CD14-positive monocyte (primary cell): Measurements from ENCODE around the gene MKRN3. TPM values are rescaled to one million over a fixed set of nuclear protein-coding genes. Genes with fewer than 3 reads are reported as not detected.

Experiments used
- DNase-seq, 3 donors: peaks; one replicate each; pipeline ENCODE4 v3.0.0-alpha.2; 2011 to 2022
- H2AFZ ChIP-seq: 2 replicates; pipeline ENCODE4 v1.6.0; 2012; ENCODE audit warnings: mild to moderate bottlenecking, low read depth, low read length, inconsistent platforms; ENCODE audit not compliant: insufficient read depth, poor library complexity, severe bottlenecking
- H3K27ac ChIP-seq, 2 donors: 1 replicate in 1 of 2; 2 replicates in 1 of 2; pipeline ENCODE4 v1.5.1; 2012 to 2013; ENCODE audit warnings: low read length in 2 of 2, control low read depth in 1 of 2, inconsistent platforms in 1 of 2, low read depth in 1 of 2, mild to moderate bottlenecking in 1 of 2
- H3K27me3 ChIP-seq, 2 donors: one replicate each; pipeline versions ENCODE4 v1.6.0 to v1.6.1; 2011 to 2013; ENCODE audit warnings: low read length in 2 of 2; ENCODE audit not compliant: control insufficient read depth in 2 of 2, insufficient read depth in 2 of 2
- H3K36me3 ChIP-seq, 2 donors: replicated peaks in 1 of 2; 1 replicate in 1 of 2; 2 replicates in 1 of 2; pipeline versions ENCODE4 v1.5.1 to v1.6.1; 2012 to 2013; ENCODE audit warnings: low read length in 2 of 2, control low read depth in 1 of 2, inconsistent platforms in 1 of 2, mild to moderate bottlenecking in 1 of 2; ENCODE audit not compliant: insufficient read depth in 2 of 2, control insufficient read depth in 1 of 2
- H3K4me1 ChIP-seq, 2 donors: 1 replicate in 1 of 2; 2 replicates in 1 of 2; pipeline versions ENCODE4 v1.5.1 to v1.6.1; 2012 to 2013; ENCODE audit warnings: low read length in 2 of 2, control low read depth in 1 of 2, inconsistent platforms in 1 of 2, mild to moderate bottlenecking in 1 of 2, moderate library complexity in 1 of 2; ENCODE audit not compliant: insufficient read depth in 2 of 2, control insufficient read depth in 1 of 2
- H3K4me2 ChIP-seq: replicated peaks from 2 replicates; pipeline ENCODE3; 2012; ENCODE audit warnings: low read length, moderate library complexity, mild to moderate bottlenecking; ENCODE audit not compliant: poor library complexity, severe bottlenecking; ENCODE audit errors: extremely low read depth
- H3K4me3 ChIP-seq, 3 experiments: fragments of 200-600 bp in 1 of 3; sonication (generic) in 1 of 3; replicated peaks in 1 of 3; 1 replicate in 2 of 3; 2 replicates in 1 of 3; pipeline ENCODE4 v1.5.1; 2011 to 2013; ENCODE audit warnings: low read length in 3 of 3, mild to moderate bottlenecking in 3 of 3, control low read depth in 2 of 3, low read depth in 2 of 3, inconsistent platforms in 1 of 3, moderate library complexity in 1 of 3
- H3K79me2 ChIP-seq: 2 replicates; pipeline ENCODE4 v1.6.0; 2012; ENCODE audit warnings: mild to moderate bottlenecking, control low read depth, inconsistent platforms, low read length, moderate library complexity; ENCODE audit not compliant: insufficient read depth
- H3K9ac ChIP-seq: 2 replicates; pipeline ENCODE4 v1.6.0; 2017; ENCODE audit warnings: low read length, mild to moderate bottlenecking; ENCODE audit not compliant: insufficient read depth, poor library complexity, severe bottlenecking
- H3K9me3 ChIP-seq, 2 donors: replicated peaks in 1 of 2; 1 replicate in 1 of 2; 2 replicates in 1 of 2; pipeline versions ENCODE4 v1.5.1 to v1.6.1; 2012 to 2013; ENCODE audit warnings: low read length in 2 of 2, control low read depth in 1 of 2; ENCODE audit not compliant: control insufficient read depth in 1 of 2, insufficient read depth in 1 of 2
- H4K20me1 ChIP-seq: 2 replicates; pipeline ENCODE4 v1.6.0; 2012; ENCODE audit warnings: mild to moderate bottlenecking, low read length, control low read depth, moderate library complexity; ENCODE audit not compliant: insufficient read depth
- H3K27ac Mint-ChIP-seq, 7 donors: one replicate each; pipeline ENCODE4 v1.8.0; 2020; ENCODE audit warnings: mild to moderate bottlenecking in 7 of 7, mixed read lengths in 7 of 7, moderate library complexity in 6 of 7, inconsistent platforms in 2 of 7
- H3K27me3 Mint-ChIP-seq, 3 donors: one replicate each; pipeline ENCODE4 v1.8.0; 2021 to 2022; ENCODE audit warnings: low read depth in 3 of 3, mild to moderate bottlenecking in 3 of 3, mixed read lengths in 3 of 3, moderate library complexity in 3 of 3, inconsistent platforms in 1 of 3
- H3K36me3 Mint-ChIP-seq, 2 donors: one replicate each; pipeline ENCODE4 v1.8.0; 2020; ENCODE audit warnings: mixed read lengths in 2 of 2, inconsistent platforms in 1 of 2, mild to moderate bottlenecking in 1 of 2
- H3K4me1 Mint-ChIP-seq: one replicate; pipeline ENCODE4 v1.8.0; 2020; ENCODE audit warnings: mild to moderate bottlenecking, mixed read lengths
- H3K4me3 Mint-ChIP-seq, 2 donors: one replicate each; pipeline ENCODE4 v1.8.0; 2020; ENCODE audit warnings: mild to moderate bottlenecking in 2 of 2, mixed read lengths in 2 of 2, moderate library complexity in 1 of 2
- H3K9me3 Mint-ChIP-seq, 7 donors: one replicate each; pipeline ENCODE4 v1.8.0; 2020 to 2022; ENCODE audit warnings: mixed read lengths in 7 of 7, mild to moderate bottlenecking in 6 of 7, moderate library complexity in 6 of 7, inconsistent platforms in 2 of 7
- CTCF ChIP-seq: fragments of 200-600 bp; IDR thresholded peaks from one replicate; pipeline ENCODE4 v1.8.0; 2022; ENCODE audit warnings: antibody characterized with exemption, mild to moderate bottlenecking
- WGBS: methylation state at CpG from one replicate; pipeline ENCODE4 v1.1.5; 2013; ENCODE audit warnings: missing lambda C conversion rate; ENCODE audit not compliant: insufficient coverage; 5-methylcytosine and 5-hydroxymethylcytosine counted together
- intact Hi-C, 2 donors: fragments of 100-400 bp; cut with micrococcal nuclease; formaldehyde crosslinking; loops; one replicate each; pipeline versions ENCODE4 v1.15.0 to v1.15.1; 2023
- polyA plus RNA-seq, 3 donors: library from polyadenylated mRNA; depleted of rRNA in 1 of 3; unstranded in 2 of 3; stranded (reverse) in 1 of 3; fragments of 300-500 nt in 2 of 3; fragments of >200 nt in 1 of 3; fragmentation: Illumina TruSeq in 2 of 3; gene quantifications; 1 replicate in 2 of 3; 2 replicates in 1 of 3; pipeline ENCODE4 v1.2.3, GENCODE V29; 2012 to 2021

MKRN3 gene
- polyA plus RNA-seq, 3 donors = 0.33 TPM; not detected in 2

GRCh38 chr15:23588268-23588667, 22.8 kb downstream of the MKRN3 start:
- peaks cover 0 to 5% (median 2%) of the 10 kb centered on the region in 7 donors for H3K9me3 Mint-ChIP-seq
- H3K4me3 Mint-ChIP-seq = no peak overlapping the region
- H2AFZ ChIP-seq = no peak overlapping the region
- no peak overlapping the region for H3K27ac Mint-ChIP-seq
- H3K27me3 Mint-ChIP-seq = no peaks in the 10 kb centered on the region
- no peaks in the 10 kb centered on the region for H4K20me1 ChIP-seq
- no peak for TF ChIP-seq CTCF
- H3K79me2 ChIP-seq = no peaks in the 10 kb centered on the region
- H3K9me3 ChIP-seq = peaks cover 0 to 3% of the 10 kb centered on the region in 2 donors
- no peaks in the 10 kb centered on the region for H3K4me1 ChIP-seq
- H3K27me3 ChIP-seq = no peaks in the 10 kb centered on the region
- H3K4me1 Mint-ChIP-seq = no peaks in the 10 kb centered on the region
- no peaks in the 10 kb centered on the region for H3K36me3 Mint-ChIP-seq
- H3K27ac ChIP-seq = no peak overlapping the region
- intact Hi-C loops = no loop called here
- H3K36me3 ChIP-seq = no peaks in the 10 kb centered on the region
- DNase-seq = no peak
- no CpG with 5 or more reads among the region's 2 CpGs for WGBS
- H3K4me3 ChIP-seq = no peak overlapping the region
- no peak overlapping the region for H3K4me2 ChIP-seq
- H3K9ac ChIP-seq = no peak overlapping the region

DNA sequence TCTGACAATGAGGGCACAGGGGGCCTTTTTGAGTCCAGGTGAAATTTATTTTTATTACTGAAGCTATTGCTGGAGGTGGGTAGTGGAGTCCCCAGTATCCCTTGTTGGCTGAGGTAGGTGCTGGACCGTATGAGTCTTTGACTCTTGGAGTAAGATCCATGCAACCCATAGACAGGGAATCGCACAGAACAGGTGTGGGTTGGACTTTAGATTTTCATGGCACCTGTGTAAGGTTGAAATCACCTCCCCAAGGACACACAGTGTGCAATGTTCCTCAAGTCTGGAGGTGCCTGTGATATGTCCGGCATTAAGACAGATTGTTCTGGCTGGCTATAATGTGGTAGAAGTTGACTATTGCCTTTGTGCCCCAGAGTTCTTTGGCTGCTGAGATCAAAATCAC, 23.5 kb downstream of the MKRN3 start:
- H2AFZ ChIP-seq = no peak overlapping the region
- no peak overlapping the region for H3K4me3 ChIP-seq
- H3K27ac ChIP-seq = no peak overlapping the region
- intact Hi-C loops = no loop called here
- Mint-ChIP-seq H3K27me3 (no peaks in the 10 kb centered on the region), H3K36me3 (no peaks in the 10 kb centered on the region), H3K27ac (no peak overlapping the region), H3K4me3 (no peak overlapping the region), H3K9me3 (peaks cover 0 to 5% (median under 1%) of the 10 kb centered on the region in 7 donors), H3K4me1 (no peaks in the 10 kb centered on the region)
- H3K9ac ChIP-seq = no peak overlapping the region
- no peak for DNase-seq
- no peak for TF ChIP-seq CTCF
- no peaks in the 10 kb centered on the region for H3K36me3 ChIP-seq
- no peak overlapping the region for H3K4me2 ChIP-seq
- H4K20me1 ChIP-seq = no peaks in the 10 kb centered on the region
- H3K27me3 ChIP-seq = no peaks in the 10 kb centered on the region
- H3K4me1 ChIP-seq = no peaks in the 10 kb centered on the region
- 0% methylated on average over 1 of the region's 3 CpGs for WGBS
- no peaks in the 10 kb centered on the region for H3K79me2 ChIP-seq
- peaks cover 0 to 3% of the 10 kb centered on the region in 2 donors for H3K9me3 ChIP-seq
